ENCODE data around the gene MMP24. TPM values are rescaled to one million over a fixed set of nuclear protein-coding genes. Genes with fewer than 3 reads are reported as not detected.
A peak's percentile ranks its signal among the peaks of the same experiment; 100 is the strongest.

Gene MMP24
- total RNA-seq, 1 donor from 2014 or later, result 13.0 TPM

- H3K4me1 ChIP-seq, result no peaks in the 10 kb centered on the region
- no peaks in the 10 kb centered on the region for H3K9me3 ChIP-seq
- no peak for TF ChIP-seq CTCF (IDR thresholded peaks at IDR 0.05)
- intact Hi-C loops (cut with DNase I), result no loop called here
- H3K27me3 ChIP-seq, result no peaks in the 10 kb centered on the region
- DNase-seq, result peak; percentile 76
- H3K27ac ChIP-seq, result no peak overlapping the region
- H3K36me3 ChIP-seq, result no peaks in the 10 kb centered on the region
- peak; percentile 92 for ATAC-seq
- H3K4me3 ChIP-seq, result peak overlapping the region; percentile 6
These were observed 593 bp downstream of the MMP24 start for GRCh38 chr20:35226884-35227681.

GRCh38 chr20:35232575-35232974, 6.1 kb downstream of the MMP24 start:
- no peaks in the 10 kb centered on the region for H3K4me1 ChIP-seq
- H3K36me3 ChIP-seq, result peaks cover 5% of the 10 kb centered on the region
- intact Hi-C loops (cut with DNase I), result no loop called here
- H3K4me3 ChIP-seq, result no peak overlapping the region
- no peaks in the 10 kb centered on the region for H3K9me3 ChIP-seq
- no peak overlapping the region for H3K27ac ChIP-seq
- DNase-seq (no peak), ATAC-seq (no peak)
- no peaks in the 10 kb centered on the region for H3K27me3 ChIP-seq
- no peak for TF ChIP-seq CTCF (IDR thresholded peaks at IDR 0.05)

- H3K4me3 ChIP-seq, result no peak overlapping the region
- no peak for TF ChIP-seq CTCF (IDR thresholded peaks at IDR 0.05)
- DNase-seq, result peak; percentile 82
- intact Hi-C loops (cut with DNase I), result no loop called here
- no peak overlapping the region for H3K27ac ChIP-seq
- ATAC-seq, result peak; percentile 80
- H3K9me3 ChIP-seq, result no peaks in the 10 kb centered on the region
- peaks cover 5% of the 10 kb centered on the region for H3K36me3 ChIP-seq
- no peaks in the 10 kb centered on the region for H3K4me1 ChIP-seq
- no peaks in the 10 kb centered on the region for H3K27me3 ChIP-seq
These were observed 9.4 kb downstream of the MMP24 start for GRCh38 chr20:35235881-35236280.

- no peaks in the 10 kb centered on the region for H3K4me1 ChIP-seq
- no peak overlapping the region for H3K4me3 ChIP-seq
- TF ChIP-seq CTCF (IDR thresholded peaks at IDR 0.05), result no peak
- peaks cover 5% of the 10 kb centered on the region for H3K36me3 ChIP-seq
- ATAC-seq (no peak), DNase-seq (no peak)
- no peak overlapping the region for H3K27ac ChIP-seq
- H3K9me3 ChIP-seq, result no peaks in the 10 kb centered on the region
- no peaks in the 10 kb centered on the region for H3K27me3 ChIP-seq
- intact Hi-C loops (cut with DNase I), result no loop called here
These were observed 11.0 kb downstream of the MMP24 start for GRCh38 chr20:35237486-35237885.

GRCh38 chr20:35238170-35238569, 11.7 kb downstream of the MMP24 start:
- Histone ChIP-seq H3K36me3 (peaks cover 5% of the 10 kb centered on the region), H3K4me3 (no peak overlapping the region), H3K27ac (no peak overlapping the region), H3K27me3 (no peaks in the 10 kb centered on the region), H3K4me1 (no peaks in the 10 kb centered on the region), H3K9me3 (no peaks in the 10 kb centered on the region)
- TF ChIP-seq CTCF (IDR thresholded peaks at IDR 0.05), result no peak
- intact Hi-C loops (cut with DNase I), result no loop called here
- no peak for DNase-seq
- no peak for ATAC-seq

Measured in upper lobe of right lung (tissue), 1 donor.